Smooth muscle cell (in vitro differentiated cells): Measurements from ENCODE around the gene OBP2B. TPM values are rescaled to one million over a fixed set of nuclear protein-coding genes. Genes with fewer than 3 reads are reported as not detected.

Experiments
- DNase-seq: peaks from one replicate; lab custom pipeline; 2025; ENCODE audit not compliant: unreplicated experiment; lab: John Stamatoyannopoulos, UW
- H2AFZ ChIP-seq: fragments of 200-600 bp; sonication (generic); 2 replicates; pipeline ENCODE4 v1.6.0; 2016; ENCODE audit warnings: antibody characterized with exemption, low read depth, mild to moderate bottlenecking
- H3F3A ChIP-seq: fragments of 200-600 bp; sonication (generic); 2 replicates; pipeline ENCODE4 v1.6.0; 2017; ENCODE audit warnings: antibody characterized with exemption, low read depth
- H3K27ac ChIP-seq: fragments of 200-600 bp; sonication (generic); 2 replicates; pipeline ENCODE4 v1.5.1; 2016; ENCODE audit warnings: low read depth, mild to moderate bottlenecking
- H3K27me3 ChIP-seq: fragments of 200-600 bp; sonication (generic); 2 replicates; pipeline ENCODE4 v1.6.1; 2016; ENCODE audit warnings: low read depth, mild to moderate bottlenecking
- H3K36me3 ChIP-seq: fragments of 200-600 bp; sonication (generic); 2 replicates; pipeline ENCODE4 v1.5.1; 2016; ENCODE audit warnings: low read depth
- H3K4me1 ChIP-seq: fragments of 200-600 bp; sonication (generic); 2 replicates; pipeline ENCODE4 v1.5.1; 2016; ENCODE audit warnings: low read depth
- H3K4me2 ChIP-seq: fragments of 200-600 bp; sonication (generic); 2 replicates; pipeline ENCODE4 v1.6.0; 2016; ENCODE audit warnings: mild to moderate bottlenecking
- H3K4me3 ChIP-seq: fragments of 200-600 bp; sonication (generic); 2 replicates; pipeline ENCODE4 v1.5.1; 2016; ENCODE audit warnings: mild to moderate bottlenecking
- H3K79me2 ChIP-seq: fragments of 200-600 bp; sonication (generic); 2 replicates; pipeline ENCODE4 v1.6.0; 2016; ENCODE audit warnings: low read depth, mild to moderate bottlenecking
- H3K9ac ChIP-seq: fragments of 200-600 bp; sonication (generic); 2 replicates; pipeline ENCODE4 v1.6.0; 2016; ENCODE audit warnings: low read depth
- H3K9me3 ChIP-seq: fragments of 200-600 bp; sonication (generic); replicated peaks from 2 replicates; pipeline ENCODE4 v1.5.1; 2016; ENCODE audit warnings: low read depth
- H4K20me1 ChIP-seq: fragments of 200-600 bp; sonication (generic); 2 replicates; pipeline ENCODE4 v1.6.0; 2016; ENCODE audit warnings: low read depth
- WGBS: methylation state at CpG from one replicate; pipeline ENCODE4 v1.1.7; 2016; ENCODE audit warnings: low lambda C conversion rate; 5-methylcytosine and 5-hydroxymethylcytosine counted together
- polyA plus RNA-seq: library from polyadenylated mRNA; unstranded; fragments of >200 nt; fragmentation: Nextera tagmentation; extraction: Ambion mirVana; gene quantifications from 2 replicates; pipeline ENCODE4 v1.2.1, GENCODE V29; 2016
- total RNA-seq: library from RNA; depleted of rRNA; stranded (reverse); fragments of >200 nt; gene quantifications from 2 replicates; pipeline ENCODE4 v1.2.3, GENCODE V29; 2014
- TF ChIP-seq, protein P1 (sequence below): fragments of 200-600 bp; sonication (generic); IDR thresholded peaks from 2 replicates; pipeline ENCODE4 v1.5.1; 2017; ENCODE audit warnings: borderline replicate concordance, mild to moderate bottlenecking, antibody characterized with exemption; ENCODE audit not compliant: insufficient read depth, poor library complexity, severe bottlenecking

Gene OBP2B
- total and polyA plus RNA-seq, 2 experiments from 2014 or later = not detected

DNA sequence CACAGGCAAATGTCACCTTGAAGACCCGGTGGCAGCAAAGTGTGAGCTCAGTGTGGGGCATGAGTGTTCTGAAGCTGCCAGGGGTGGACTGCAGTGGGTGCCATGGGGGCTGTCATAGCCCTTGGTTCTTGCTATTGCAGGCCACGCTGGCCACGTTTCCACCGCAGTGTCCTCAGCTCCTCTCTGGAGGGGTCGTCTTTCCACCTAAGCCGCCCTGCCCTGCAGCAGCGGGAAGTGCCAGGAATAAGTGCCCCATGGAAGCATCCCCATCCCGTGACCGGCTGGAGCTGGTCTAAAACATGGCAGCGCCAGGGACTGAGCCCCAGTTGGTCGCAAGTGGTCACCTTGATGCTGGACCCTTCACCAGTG lies 6.9 kb downstream of the OBP2B start:
- DNase-seq = no peak
- Histone ChIP-seq H3K9ac (no peak overlapping the region), H3K36me3 (no peaks in the 10 kb centered on the region), H3K79me2 (no peaks in the 10 kb centered on the region), H3F3A (no peaks in the 10 kb centered on the region), H3K9me3 (no peaks in the 10 kb centered on the region), H2AFZ (no peak overlapping the region), H4K20me1 (no peaks in the 10 kb centered on the region), H3K4me3 (no peak overlapping the region), H3K27me3 (no peaks in the 10 kb centered on the region), H3K4me2 (no peak overlapping the region), H3K27ac (no peak overlapping the region), H3K4me1 (no peaks in the 10 kb centered on the region)
- TF ChIP-seq, protein P1, sequence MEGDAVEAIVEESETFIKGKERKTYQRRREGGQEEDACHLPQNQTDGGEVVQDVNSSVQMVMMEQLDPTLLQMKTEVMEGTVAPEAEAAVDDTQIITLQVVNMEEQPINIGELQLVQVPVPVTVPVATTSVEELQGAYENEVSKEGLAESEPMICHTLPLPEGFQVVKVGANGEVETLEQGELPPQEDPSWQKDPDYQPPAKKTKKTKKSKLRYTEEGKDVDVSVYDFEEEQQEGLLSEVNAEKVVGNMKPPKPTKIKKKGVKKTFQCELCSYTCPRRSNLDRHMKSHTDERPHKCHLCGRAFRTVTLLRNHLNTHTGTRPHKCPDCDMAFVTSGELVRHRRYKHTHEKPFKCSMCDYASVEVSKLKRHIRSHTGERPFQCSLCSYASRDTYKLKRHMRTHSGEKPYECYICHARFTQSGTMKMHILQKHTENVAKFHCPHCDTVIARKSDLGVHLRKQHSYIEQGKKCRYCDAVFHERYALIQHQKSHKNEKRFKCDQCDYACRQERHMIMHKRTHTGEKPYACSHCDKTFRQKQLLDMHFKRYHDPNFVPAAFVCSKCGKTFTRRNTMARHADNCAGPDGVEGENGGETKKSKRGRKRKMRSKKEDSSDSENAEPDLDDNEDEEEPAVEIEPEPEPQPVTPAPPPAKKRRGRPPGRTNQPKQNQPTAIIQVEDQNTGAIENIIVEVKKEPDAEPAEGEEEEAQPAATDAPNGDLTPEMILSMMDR = no peak
- WGBS = 92% methylated on average over 11 of the region's 11 CpGs

DNA sequence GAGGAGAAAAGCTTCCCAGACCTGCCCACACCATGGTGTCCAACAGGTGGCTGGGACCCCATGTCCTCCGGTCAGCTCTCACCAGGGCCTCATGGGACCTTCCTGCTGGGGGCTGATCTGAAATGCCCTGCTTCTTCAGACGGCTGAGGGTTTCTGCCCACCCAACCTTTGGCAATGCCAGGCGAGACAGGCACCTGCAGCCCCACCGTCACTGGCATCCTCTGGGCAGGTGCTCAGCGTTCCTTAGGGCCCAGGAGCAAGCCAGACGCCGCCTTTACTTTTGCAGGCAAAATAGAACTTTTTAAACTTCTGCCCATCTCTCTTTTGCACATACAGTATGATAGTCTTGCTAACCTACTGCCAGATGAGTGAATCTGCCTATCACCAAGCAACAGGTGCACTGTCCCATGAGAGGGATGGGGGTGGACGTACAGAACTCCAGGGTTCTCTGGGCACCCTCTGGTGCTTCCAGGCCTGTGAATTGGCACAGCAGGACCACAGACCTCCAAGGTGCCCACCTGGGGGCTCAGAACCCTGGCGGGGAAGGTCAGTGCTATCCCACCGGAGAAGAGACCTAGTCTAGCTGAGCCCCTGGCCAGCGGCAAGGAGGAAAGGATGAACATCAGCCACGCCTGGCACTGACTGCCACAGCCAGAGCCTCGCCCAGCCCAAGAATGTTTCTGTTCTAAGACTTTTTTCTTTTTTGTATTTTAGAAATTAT lies 7.5 kb downstream of the OBP2B start:
- H3K4me2 ChIP-seq = no peak overlapping the region
- H3K27me3 ChIP-seq = no peaks in the 10 kb centered on the region
- no peak overlapping the region for H3K4me3 ChIP-seq
- H3K9ac ChIP-seq = no peak overlapping the region
- no peaks in the 10 kb centered on the region for H3K9me3 ChIP-seq
- no peak overlapping the region for H3K27ac ChIP-seq
- TF ChIP-seq, protein P1 = no peak
- H3K4me1 ChIP-seq = no peaks in the 10 kb centered on the region
- H3K79me2 ChIP-seq = no peaks in the 10 kb centered on the region
- DNase-seq = no peak
- no peaks in the 10 kb centered on the region for H4K20me1 ChIP-seq
- H2AFZ ChIP-seq = no peak overlapping the region
- no peaks in the 10 kb centered on the region for H3K36me3 ChIP-seq
- H3F3A ChIP-seq = no peaks in the 10 kb centered on the region
- 85% methylated on average over 13 of the region's 13 CpGs for WGBS

DNA sequence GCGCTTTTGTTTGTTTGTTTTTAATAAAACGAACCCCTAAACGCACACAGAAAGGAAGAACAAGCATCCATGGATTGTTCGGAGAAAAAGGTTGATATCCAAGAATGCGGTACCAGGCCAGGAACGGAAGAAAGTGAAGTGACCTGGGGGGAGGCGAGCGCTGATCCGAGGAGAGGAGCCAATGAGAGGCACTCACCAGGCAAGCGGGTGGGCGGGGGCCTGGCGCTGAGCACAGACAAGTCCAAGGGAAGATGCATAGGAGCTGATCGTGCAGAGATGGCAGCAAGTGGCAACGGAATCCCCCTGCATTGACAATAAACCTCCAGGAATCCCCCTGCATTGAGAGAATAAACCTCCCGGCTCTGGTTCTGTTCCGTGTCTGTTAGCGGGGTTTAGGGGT lies 8.4 kb downstream of the OBP2B start:
- H3K9me3 ChIP-seq = no peaks in the 10 kb centered on the region
- no peak overlapping the region for H3K4me2 ChIP-seq
- 93% methylated on average over 17 of the region's 17 CpGs for WGBS
- TF ChIP-seq, protein P1 = no peak
- no peaks in the 10 kb centered on the region for H3K79me2 ChIP-seq
- no peak overlapping the region for H3K27ac ChIP-seq
- no peak overlapping the region for H3K4me3 ChIP-seq
- H3K27me3 ChIP-seq = no peaks in the 10 kb centered on the region
- no peak for DNase-seq
- no peaks in the 10 kb centered on the region for H3K36me3 ChIP-seq
- H3F3A ChIP-seq = no peaks in the 10 kb centered on the region
- H2AFZ ChIP-seq = no peak overlapping the region
- no peak overlapping the region for H3K9ac ChIP-seq
- no peaks in the 10 kb centered on the region for H3K4me1 ChIP-seq
- H4K20me1 ChIP-seq = no peaks in the 10 kb centered on the region
